ENCODE results near the gene ABCF2. TPM values are rescaled to one million over a fixed set of nuclear protein-coding genes. Genes with fewer than 3 reads are reported as not detected.

The ABCF2 gene
- total RNA-seq, 1 donor from 2014 or later = 37.8 TPM

DNA sequence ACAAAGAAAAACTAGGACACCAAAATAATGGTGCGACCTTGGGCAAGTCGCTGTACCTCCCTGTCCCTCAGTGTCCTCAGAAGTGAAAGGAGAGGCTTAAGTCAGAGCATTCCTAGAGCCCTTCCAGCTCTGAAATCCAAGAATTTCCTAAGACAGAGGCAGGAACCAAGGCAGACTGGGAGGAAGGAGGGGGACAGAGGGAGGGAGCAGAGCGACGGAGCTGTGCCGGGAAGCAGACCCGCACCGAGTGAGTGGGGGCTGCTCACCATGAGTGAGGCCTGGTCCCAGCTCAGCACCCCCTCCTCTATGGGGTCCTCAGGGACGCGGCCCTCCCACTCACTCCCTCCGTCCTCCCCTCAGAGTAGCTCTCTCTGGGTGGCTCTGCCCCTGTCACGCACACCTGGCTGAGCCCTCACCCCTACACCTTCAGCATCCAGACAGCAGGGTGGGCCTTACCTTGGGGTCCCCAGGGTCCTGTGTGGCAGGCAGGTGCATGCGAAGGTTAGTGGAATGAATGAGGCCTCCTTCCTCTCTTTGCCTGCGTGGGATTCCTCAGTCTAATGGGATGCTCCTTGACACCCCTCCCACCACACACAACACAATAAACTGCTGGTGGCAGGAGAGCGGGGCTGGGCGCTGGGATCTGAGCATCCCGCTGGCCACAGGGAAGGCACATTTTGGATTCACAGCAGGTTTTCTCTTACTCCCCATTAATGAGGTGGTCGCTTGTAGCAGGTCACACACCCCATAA is 26.1 kb upstream of the ABCF2 start:
- no peak for DNase-seq (ENCODE audit: low read depth)
- TF ChIP-seq, protein P1, sequence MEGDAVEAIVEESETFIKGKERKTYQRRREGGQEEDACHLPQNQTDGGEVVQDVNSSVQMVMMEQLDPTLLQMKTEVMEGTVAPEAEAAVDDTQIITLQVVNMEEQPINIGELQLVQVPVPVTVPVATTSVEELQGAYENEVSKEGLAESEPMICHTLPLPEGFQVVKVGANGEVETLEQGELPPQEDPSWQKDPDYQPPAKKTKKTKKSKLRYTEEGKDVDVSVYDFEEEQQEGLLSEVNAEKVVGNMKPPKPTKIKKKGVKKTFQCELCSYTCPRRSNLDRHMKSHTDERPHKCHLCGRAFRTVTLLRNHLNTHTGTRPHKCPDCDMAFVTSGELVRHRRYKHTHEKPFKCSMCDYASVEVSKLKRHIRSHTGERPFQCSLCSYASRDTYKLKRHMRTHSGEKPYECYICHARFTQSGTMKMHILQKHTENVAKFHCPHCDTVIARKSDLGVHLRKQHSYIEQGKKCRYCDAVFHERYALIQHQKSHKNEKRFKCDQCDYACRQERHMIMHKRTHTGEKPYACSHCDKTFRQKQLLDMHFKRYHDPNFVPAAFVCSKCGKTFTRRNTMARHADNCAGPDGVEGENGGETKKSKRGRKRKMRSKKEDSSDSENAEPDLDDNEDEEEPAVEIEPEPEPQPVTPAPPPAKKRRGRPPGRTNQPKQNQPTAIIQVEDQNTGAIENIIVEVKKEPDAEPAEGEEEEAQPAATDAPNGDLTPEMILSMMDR (conservative IDR thresholded peaks at IDR 0.05; ENCODE audit: low read depth, low read length) = no peak
- H3K4me3 ChIP-seq (ENCODE audit: low read depth, low read length) = no peak overlapping the region

- TF ChIP-seq, protein P1 (conservative IDR thresholded peaks at IDR 0.05; ENCODE audit: low read depth, low read length) = no peak
- peak overlapping the region; percentile 84 for H3K4me3 ChIP-seq (ENCODE audit: low read depth, low read length)
- no peak for DNase-seq (ENCODE audit: low read depth)
These were observed 25.5 kb upstream of the ABCF2 start for GRCh38 chr7:151252561-151252835.

- TF ChIP-seq, protein P1 (conservative IDR thresholded peaks at IDR 0.05; ENCODE audit: low read depth, low read length) = no peak
- DNase-seq (ENCODE audit: low read depth) = no peak
- H3K4me3 ChIP-seq (ENCODE audit: low read depth, low read length) = peak overlapping the region; percentile 84
These were observed 24.9 kb upstream of the ABCF2 start for GRCh38 chr7:151251689-151252560.

DNA sequence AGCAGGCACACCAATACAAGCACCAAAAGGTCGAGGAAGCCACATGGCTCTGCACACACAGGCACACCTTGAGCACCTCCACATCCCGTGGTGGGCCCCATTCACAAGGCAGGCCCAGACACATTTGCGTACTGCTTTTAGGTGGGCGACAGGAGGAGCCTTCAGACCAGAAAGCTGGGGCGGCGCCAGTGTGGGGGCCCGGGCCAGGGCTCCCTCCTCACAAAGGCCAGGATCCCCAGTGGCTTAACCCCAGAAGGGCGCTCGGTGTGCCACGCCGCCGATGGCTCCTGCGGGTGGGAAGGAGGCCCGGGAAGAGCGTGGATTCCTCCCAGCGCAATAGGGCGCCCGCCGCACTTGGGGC is 24.3 kb upstream of the ABCF2 start:
- H3K4me3 ChIP-seq (ENCODE audit: low read depth, low read length) = peak overlapping the region; percentile 84
- TF ChIP-seq, protein P1 (conservative IDR thresholded peaks at IDR 0.05; ENCODE audit: low read depth, low read length) = no peak
- no peak for DNase-seq (ENCODE audit: low read depth)

GRCh38 chr7:151250181-151251132 is 23.5 kb upstream of the ABCF2 start:
- TF ChIP-seq, protein P1 (conservative IDR thresholded peaks at IDR 0.05; ENCODE audit: low read depth, low read length) = no peak
- DNase-seq (ENCODE audit: low read depth) = no peak
- H3K4me3 ChIP-seq (ENCODE audit: low read depth, low read length) = no peak overlapping the region

DNA sequence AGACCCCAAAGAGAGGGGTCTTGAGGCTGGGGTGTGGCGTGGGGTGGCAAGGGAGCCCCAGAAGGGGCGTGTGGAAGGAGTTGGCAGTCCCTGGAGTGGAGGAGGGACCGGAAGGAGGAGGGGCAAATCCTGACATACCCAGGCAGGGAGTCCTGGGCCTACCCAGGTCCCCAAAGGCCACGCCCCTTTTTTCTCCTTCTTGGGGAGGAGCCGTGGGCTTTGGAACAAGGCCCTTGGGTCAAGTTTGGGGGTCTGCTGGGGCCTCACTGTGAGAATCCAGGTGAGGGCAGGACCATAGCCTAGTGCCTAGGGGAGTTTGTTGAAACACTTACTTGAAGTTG is 22.7 kb upstream of the ABCF2 start:
- no peak for DNase-seq (ENCODE audit: low read depth)
- H3K4me3 ChIP-seq (ENCODE audit: low read depth, low read length) = no peak overlapping the region
- TF ChIP-seq, protein P1 (conservative IDR thresholded peaks at IDR 0.05; ENCODE audit: low read depth, low read length) = no peak

Measured in epithelial cell of proximal tubule (primary cell).